T1000 (cell line): Measurements from ENCODE around the gene NMBR.
"Not testable (repeated sequence)": the region's sequence is repeated elsewhere in the genome, so short reads cannot be mapped to it uniquely, and the experiment has no call there.

Experiments
- DNase-seq: peaks from one replicate; lab custom pipeline; 2025; ENCODE audit warnings: mixed read lengths; lab: John Stamatoyannopoulos, UW

NMBR gene

GRCh38 chr6:142058551-142059290, 88.2 kb downstream of the NMBR start:
- DNase-seq = no peak

GRCh38 chr6:142055219-142055618, 91.7 kb downstream of the NMBR start:
- no peak for DNase-seq

DNA sequence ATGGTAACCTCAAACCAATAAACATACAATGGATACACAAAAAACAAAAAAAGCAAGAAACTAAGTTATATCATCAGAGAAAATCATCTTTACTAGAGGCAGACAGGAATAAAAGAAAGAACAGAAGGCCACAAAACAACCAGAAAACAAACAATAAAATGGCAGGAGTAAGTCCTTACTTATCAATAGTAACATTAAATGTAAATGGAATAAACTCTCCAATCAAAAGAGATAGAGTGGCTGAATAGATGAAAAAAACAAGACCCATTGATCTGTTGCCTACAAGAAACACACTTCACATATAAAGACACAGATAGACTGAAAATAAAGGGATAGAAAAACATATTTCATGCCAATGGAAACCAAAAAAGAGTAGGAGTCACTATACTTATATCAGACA, 95.5 kb downstream of the NMBR start:
- DNase-seq = no peak

GRCh38 chr6:142048593-142048980, 98.3 kb downstream of the NMBR start:
- DNase-seq = no peak

- no peak for DNase-seq
These were observed 98.9 kb downstream of the NMBR start for GRCh38 chr6:142047934-142048592.

DNA sequence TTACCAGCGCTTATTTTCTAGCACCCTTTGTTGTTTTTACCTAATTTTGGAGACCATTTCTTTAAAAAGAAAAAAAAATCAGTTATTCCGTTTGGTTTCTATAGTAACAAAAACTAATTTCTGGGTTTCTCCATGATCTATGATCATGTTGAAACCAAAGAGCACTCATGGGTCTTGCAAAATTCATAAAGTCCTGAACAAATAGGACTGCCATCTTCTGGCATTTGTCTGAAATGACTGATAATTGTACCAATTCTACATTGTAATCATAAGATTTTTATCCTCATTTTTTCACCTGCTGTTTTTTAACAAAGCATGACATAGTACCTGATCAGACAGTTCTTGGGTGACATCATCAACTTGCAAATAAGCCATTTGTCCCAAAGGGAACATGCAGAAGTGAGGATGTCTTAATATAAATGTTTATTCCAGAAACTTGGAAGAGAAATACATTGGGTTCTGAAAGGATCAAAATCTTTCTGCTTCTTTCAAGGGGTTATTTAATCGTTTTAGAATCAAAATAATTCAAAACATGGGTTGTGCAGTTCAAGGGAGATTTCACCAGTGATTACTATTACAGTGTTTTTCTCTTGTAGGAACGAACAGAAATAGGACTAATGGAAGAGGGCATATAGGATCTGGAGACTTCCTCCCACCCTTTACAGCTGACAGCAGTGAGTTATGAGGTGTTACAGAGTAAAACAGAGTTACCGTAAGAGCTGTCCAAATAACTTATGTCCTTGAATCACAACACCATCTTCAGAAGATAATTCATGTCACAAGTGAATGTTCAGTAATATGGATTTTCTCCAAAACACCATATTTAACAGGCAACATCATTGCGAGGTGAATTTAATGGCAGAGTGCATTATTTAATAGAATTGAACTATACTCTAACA, 101.3 kb downstream of the NMBR start:
- DNase-seq = no peak

DNA sequence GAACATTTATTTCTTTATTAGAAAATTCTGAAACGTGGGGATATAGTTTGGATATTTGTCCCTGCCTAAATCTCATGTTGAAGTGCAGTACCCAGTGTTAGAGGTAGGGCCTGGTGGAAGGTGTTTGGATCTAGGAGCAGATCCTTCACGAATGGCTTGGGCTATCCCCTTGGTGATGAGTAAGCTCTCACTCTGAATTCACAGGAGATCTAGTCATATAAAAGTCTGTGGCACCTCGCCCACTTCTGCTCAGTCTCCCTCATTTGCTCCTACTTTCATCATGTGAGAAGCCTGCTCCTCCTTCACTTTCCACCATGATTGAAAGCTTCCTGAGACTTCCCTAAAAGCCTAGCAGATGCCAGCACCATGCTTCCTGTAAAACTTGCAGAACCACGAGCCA, 111.0 kb downstream of the NMBR start:
- no peak for DNase-seq

GRCh38 chr6:142031035-142031434, 115.9 kb downstream of the NMBR start:
- no peak for DNase-seq

GRCh38 chr6:142030115-142030619, 116.8 kb downstream of the NMBR start:
- no peak for DNase-seq

GRCh38 chr6:142028527-142028926, 118.4 kb downstream of the NMBR start:
- DNase-seq = no peak

DNA sequence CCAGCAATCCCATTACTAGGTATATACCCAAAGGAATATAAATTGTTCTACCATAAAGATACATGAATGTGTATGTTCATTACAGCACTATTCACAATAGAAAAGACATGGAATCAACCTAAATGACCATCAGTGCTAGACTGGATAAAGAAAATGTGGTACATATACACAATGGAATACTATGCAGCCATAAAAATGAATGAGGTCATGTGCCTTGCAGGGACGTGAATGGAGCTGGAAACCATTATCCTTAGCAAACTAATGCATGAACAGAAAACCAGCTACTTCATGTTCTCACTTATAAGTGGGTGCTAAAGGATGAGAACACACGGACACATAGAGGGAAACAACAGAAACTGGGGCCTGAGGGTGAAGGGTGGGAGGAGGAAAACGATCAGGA, 119.1 kb downstream of the NMBR start:
- not testable (repeated sequence) for DNase-seq

DNA sequence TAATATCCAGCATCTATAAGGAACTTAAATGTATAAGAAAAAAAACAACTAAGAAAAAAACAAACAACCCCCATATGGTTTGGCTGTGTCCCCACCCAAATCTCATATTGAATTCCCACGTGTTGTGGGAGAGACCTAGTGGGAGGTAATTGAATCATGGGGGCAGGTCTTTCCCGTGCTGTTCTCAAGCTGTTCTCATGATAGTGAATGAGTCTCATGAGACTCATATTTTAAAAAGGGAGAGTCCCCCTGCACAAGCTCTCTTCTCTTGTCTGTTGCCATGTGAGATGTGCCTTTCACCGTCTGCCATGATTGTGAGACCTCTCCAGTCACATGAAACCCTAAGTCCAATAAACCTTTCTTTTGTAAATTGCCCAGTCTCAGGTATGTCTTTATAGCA, 119.8 kb downstream of the NMBR start:
- DNase-seq = no peak

- no peak for DNase-seq
These were observed 120.5 kb downstream of the NMBR start for GRCh38 chr6:142026471-142026870.
